GM15510 (cell line): ENCODE results near the gene SETD1A.

Experiments
- POLR2A ChIP-seq: IDR thresholded peaks from 3 replicates; pipeline ENCODE4 v1.6.1; 2011; ENCODE audit warnings: borderline replicate concordance; ENCODE audit not compliant: insufficient read length; ENCODE audit errors: extremely low read depth

The SETD1A gene

GRCh38 chr16:30946671-30947540, 10.6 kb upstream of the SETD1A start:
- TF ChIP-seq POLR2A: no peak

- no peak for TF ChIP-seq POLR2A
These were observed 10.1 kb upstream of the SETD1A start for GRCh38 chr16:30947541-30947858.

- TF ChIP-seq POLR2A: no peak
These were observed 9.5 kb upstream of the SETD1A start for GRCh38 chr16:30947859-30948666.

- TF ChIP-seq POLR2A: peak; percentile 78
These were observed 8.6 kb upstream of the SETD1A start, which contains the start of gene ORAI3 for GRCh38 chr16:30948667-30949649. Gene ORAI3, plus strand, starts transcription at chr16:30949068. Its CDS starts 222 bp downstream, at chr16:30949290.

GRCh38 chr16:30949650-30950515, 7.7 kb upstream of the SETD1A start:
- TF ChIP-seq POLR2A: peak; percentile 59

- TF ChIP-seq POLR2A: no peak
These were observed 7.0 kb upstream of the SETD1A start for GRCh38 chr16:30950516-30951065.

GRCh38 chr16:30951193-30951592, 6.4 kb upstream of the SETD1A start:
- no peak for TF ChIP-seq POLR2A

- no peak for TF ChIP-seq POLR2A
These were observed 5.8 kb upstream of the SETD1A start for GRCh38 chr16:30951750-30952149.

- TF ChIP-seq POLR2A: peak; percentile 6
These were observed 4.4 kb upstream of the SETD1A start for GRCh38 chr16:30953111-30953510.

GRCh38 chr16:30953511-30954124, 3.9 kb upstream of the SETD1A start:
- TF ChIP-seq POLR2A: no peak

GRCh38 chr16:30954993-30955392, 2.6 kb upstream of the SETD1A start:
- TF ChIP-seq POLR2A: no peak

- peak; percentile 30 for TF ChIP-seq POLR2A
These were observed 726 bp upstream of the SETD1A start for GRCh38 chr16:30956601-30957455.
